IPS DF 4.7 (cell line): ENCODE results near the gene ZNF75A.

ENCODE experiments used
- DNase-seq: peaks from one replicate; pipeline ENCODE4 v3.0.0-alpha.2; 2013; ENCODE audit warnings: low spot score; ENCODE audit errors: extremely low read depth

Gene ZNF75A

GRCh38 chr16:3285131-3285530, 20.2 kb upstream of the ZNF75A start:
- DNase-seq = no peak

DNA sequence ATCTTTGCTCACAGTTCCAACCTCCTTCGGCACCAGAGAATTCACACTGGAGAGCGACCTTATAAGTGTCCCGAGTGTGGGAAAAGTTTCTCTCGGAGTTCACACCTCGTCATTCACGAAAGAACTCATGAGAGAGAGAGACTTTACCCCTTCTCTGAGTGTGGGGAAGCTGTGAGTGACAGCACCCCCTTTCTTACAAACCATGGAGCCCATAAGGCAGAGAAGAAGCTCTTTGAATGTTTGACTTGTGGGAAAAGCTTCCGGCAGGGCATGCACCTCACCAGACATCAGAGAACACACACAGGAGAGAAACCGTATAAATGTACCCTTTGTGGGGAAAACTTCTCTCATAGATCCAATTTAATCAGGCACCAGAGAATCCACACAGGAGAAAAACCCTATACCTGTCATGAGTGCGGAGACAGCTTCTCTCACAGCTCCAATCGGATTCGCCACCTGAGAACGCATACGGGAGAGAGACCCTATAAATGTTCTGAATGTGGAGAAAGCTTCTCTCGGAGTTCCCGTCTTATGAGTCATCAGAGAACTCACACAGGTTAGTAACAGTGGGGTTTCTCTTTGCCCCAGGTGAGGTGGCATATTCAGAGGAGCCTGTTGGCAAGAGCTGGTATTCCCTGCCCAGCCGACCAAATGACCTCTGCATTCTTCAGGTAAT, 15.2 kb upstream of the ZNF75A start:
- DNase-seq = no peak

- DNase-seq = no peak
These were observed 12.7 kb upstream of the ZNF75A start for GRCh38 chr16:3292604-3293003.

GRCh38 chr16:3295209-3295608, 10.1 kb upstream of the ZNF75A start:
- DNase-seq = no peak

DNA sequence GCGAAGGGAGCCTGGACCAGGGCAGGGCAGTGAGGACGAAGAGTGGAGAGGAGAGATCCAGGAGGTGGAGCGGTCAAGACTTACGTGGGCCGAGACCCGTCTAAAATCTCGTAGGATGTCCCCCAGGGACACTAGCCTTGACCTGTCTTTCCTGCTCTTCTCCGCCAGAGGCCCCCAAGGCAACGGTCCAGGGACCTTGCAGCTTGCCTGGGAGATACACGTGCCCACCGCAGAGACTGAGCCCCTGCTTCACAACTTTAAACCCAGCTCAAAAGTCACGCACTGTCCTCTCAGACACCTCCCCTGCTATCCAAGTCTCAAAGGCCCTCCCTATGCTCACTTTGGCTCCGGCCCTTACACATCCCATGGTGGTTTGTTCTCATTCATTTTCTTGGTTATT, 9.5 kb upstream of the ZNF75A start:
- DNase-seq = no peak

- no peak for DNase-seq
These were observed 927 bp upstream of the ZNF75A start for GRCh38 chr16:3304370-3304769.

GRCh38 chr16:3306078-3306477, 781 bp downstream of the ZNF75A start:
- no peak for DNase-seq

- DNase-seq = no peak
These were observed 6.2 kb downstream of the ZNF75A start for GRCh38 chr16:3311496-3311895.

DNA sequence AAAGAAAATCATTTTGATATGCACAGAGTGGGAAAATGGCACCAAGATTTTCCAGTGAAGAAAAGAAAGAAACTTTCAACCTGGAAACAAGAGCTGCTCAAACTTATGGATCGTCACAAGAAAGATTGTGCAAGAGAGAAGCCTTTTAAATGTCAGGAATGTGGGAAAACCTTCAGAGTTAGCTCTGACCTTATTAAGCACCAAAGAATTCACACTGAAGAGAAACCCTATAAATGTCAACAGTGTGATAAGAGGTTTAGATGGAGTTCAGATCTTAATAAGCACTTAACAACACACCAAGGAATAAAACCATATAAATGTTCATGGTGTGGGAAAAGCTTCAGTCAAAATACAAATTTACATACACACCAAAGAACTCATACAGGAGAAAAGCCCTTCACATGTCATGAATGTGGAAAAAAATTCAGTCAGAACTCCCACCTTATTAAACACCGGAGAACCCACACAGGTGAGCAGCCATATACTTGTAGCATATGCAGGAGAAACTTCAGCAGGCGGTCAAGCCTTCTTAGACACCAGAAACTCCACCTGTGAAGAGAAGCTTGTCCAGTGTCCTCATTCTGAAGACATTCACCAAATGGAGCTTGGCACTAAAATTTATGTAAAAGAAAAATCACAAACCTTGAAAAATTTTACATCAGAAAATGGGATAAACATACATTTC, 12.2 kb downstream of the ZNF75A start:
- DNase-seq = no peak

DNA sequence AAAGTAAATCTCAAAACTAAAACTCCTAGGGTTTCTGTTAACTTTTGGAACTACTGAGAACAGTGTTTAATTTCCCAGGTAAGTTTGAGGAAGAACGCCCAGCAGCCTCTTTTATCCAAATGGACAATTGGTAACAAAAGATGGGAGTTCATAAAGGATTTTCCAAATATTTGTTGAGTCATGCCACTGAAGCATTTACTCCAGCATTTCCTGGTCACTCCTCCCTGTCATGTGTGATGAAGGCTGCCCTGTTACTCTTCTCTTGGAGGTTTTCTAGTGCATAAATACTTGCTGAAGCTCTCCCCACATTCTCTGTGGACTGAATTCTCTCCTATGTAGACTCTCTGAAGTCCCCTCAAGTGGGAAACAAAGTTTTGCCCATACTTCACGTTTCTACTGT, 16.5 kb downstream of the ZNF75A start:
- DNase-seq = no peak

DNA sequence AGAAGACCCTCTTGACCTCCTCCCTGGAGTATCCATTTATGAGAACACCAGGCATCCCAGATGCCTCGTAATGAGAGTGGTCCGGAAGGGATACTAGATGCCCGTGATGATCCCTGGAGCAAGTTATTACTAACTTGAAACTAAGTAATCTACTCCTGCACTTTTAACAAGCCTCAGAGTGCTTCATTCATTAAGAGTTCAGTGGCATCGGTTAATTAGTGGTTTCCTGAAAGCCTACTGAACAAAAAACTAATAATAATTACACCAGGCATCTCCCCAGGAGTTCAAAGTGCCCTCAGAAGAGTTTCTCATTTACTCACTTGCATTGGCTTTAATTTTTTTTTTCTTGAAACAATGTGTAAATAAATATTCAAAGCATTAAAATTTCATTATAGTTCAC, 22.2 kb downstream of the ZNF75A start:
- no peak for DNase-seq

GRCh38 chr16:3328104-3328503, 22.8 kb downstream of the ZNF75A start:
- no peak for DNase-seq

DNA sequence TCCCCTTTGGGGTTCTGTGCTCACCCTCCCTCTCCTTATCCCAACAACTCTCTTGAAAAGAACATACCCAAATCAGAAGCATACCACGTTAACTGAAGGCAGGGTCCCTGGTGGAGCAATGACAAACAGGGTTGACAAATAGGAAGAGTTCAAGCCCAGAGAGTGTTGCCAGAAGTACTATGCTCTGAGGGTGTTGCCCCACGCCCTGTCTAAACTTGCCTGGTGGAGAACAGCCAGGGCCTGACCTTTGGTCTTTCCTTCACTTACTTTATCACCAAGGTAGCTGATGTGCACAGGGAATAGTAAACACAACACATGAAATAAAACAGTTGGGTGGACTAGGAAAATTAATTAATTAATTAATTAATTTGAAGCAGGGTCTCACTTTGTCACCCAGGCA, 23.3 kb downstream of the ZNF75A start:
- no peak for DNase-seq

DNA sequence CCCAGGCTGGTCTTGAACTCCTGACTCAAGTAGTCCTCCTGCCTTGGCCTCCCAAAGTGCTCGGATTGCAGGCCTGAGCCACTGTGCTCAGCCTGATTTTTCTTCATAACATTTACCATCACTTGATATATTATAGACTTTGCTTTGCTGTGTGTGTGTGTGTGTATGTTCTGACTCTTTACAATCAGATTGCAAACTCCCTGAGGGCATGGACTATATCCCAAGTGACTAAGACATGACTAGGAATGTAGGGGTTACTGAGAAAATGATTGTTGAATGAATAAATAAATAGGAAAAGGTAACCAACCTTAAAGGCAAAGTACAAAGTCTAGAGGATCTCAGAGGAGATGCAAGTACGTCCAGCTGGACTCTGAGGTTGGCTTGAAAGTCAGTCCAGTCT, 40.7 kb downstream of the ZNF75A start:
- DNase-seq = no peak

DNA sequence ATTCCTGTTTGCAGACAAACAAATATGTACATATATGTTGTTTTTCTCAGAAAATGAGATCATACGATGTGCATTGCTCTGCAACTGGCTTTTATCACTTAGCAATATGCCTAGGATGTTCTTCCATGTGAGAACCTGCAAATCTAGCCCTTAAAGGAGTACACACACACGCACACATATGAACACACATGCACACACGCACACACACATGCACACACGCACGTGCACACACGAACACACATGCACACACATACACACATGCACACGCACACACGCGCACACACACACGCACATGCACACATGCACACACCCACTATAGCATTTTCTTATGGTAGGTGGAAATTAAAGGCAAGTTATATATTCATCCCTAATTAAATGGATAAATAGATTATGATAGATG, 42.3 kb downstream of the ZNF75A start:
- no peak for DNase-seq

- no peak for DNase-seq
These were observed 43.4 kb downstream of the ZNF75A start for GRCh38 chr16:3348547-3349167.

DNA sequence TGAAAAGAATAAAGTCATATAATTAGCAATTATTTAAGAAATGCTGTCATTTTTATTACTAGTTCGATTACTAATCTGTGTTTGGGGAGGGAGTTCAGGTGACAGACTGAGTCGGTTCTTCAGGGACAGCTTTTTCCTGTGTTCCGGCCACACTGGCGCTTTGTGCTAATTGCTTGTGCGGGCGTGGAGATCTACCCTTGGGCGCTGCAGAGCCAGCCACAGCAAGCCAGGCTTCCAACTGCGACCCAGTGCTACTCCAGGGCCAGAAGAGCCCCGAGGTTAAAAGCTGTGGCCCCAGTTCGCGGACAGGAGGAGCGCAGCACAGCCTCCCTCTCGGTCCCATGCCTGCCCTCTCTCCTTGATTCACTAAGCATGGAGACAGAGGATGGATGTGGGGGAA, 43.9 kb downstream of the ZNF75A start:
- DNase-seq = no peak

DNA sequence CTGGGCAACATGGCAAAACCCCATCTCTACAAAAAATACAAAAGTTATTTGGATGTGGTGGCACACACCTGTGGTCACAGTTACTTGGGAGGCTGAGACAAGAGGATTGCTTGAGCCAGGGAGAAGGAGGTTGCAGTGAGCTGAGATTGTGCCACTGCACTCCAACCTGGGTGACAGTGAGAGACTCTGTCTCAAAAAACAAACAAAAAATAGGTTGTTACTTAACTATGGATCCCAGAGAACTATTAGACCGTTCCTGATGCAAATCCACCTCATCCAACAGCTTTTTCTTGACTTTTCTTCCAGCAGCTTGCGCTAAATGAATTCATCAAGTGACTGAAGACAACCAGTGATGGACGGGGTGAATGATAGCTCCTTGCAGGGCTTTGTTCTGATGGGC, 50.3 kb downstream of the ZNF75A start, which contains the start of gene OR2C1:
TSS of gene OR2C1 (plus strand) at position 301 of the 400 bp plus-strand sequence. CDS start at position 353, 52 bp downstream.
- no peak for DNase-seq

GRCh38 chr16:3356118-3356517, 50.8 kb downstream of the ZNF75A start:
- no peak for DNase-seq

GRCh38 chr16:3358871-3359270, 53.6 kb downstream of the ZNF75A start:
- DNase-seq = no peak

DNA sequence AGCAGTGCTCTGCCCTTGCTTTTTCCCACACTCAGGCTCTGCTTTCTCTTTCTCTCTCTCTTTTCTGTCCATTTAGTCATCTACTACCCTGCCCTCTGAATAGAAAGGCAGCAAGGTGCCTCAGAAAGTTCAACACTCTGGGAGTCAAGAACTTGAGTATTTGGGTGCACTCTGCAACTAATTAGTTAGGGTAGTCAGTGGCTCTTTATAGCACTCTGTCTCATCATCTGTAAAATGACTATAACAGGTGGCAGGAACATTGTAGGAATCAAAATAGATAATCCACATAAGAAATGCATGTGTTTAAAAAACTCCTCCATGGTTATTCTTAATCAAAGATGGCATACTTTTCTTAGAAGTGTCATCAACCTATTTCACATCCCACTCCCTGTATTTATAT, 57.6 kb downstream of the ZNF75A start:
- no peak for DNase-seq

DNA sequence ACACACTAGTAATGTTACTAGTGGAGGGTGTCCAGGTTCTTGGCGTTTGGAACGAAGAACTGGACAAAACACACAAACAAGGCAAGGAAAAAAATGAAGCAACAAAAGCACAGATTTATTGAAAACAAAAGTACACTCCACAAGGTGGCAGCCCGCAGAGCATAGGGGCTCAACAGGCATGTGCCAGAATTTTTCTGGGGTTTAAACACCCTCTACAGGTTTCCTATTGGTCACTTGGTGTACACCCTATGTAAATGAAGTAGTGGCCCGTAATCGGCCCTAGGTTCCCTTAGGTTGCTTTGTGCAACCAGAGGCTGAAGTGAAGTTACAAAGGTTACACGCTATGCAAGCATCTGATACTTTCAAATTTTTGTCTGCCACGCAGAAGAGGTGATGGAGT, 58.5 kb downstream of the ZNF75A start:
- DNase-seq = no peak
